HCT116 (cell line): ENCODE measurements around the gene ZCCHC10. TPM values are rescaled to one million over a fixed set of nuclear protein-coding genes. Genes with fewer than 3 reads are reported as not detected.
A peak's percentile ranks its signal among the peaks of the same experiment; 100 is the strongest.

Source experiments
- ATAC-seq: fragments of 200-7000 bp; cut with Tn5 transposase; 2 replicates; pipeline ENCODE4 v1.9.1; 2020; ENCODE audit warnings: mild to moderate bottlenecking, moderate library complexity
- BruUV-seq: library from RNA; stranded (reverse); fragments of 400-500 nt; replicated peaks from 2 replicates; lab custom pipeline; 2021; lab: Mats Ljungman, UMichigan
- CTCF ChIA-PET: fragments of 300-600 bp; sonication (Branson Sonifier 250); formaldehyde crosslinking; loops from one replicate; lab custom pipeline; 2021; ENCODE audit warnings: antibody characterized with exemption; lab: Charles Lee
- POLR2A ChIA-PET: fragments of 300-600, 350-600 bp; sonication (Branson Sonifier 250); formaldehyde crosslinking; loops from one replicate; lab custom pipeline; 2021; ENCODE audit warnings: antibody characterized with exemption; lab: Charles Lee
- RAD21 ChIA-PET, 2 experiments: fragments of 300-600 bp; sonication (Branson Sonifier 250); formaldehyde crosslinking; loops; one replicate each; lab custom pipeline; 2023; ENCODE audit warnings: low total read pairs in 2 of 2; ENCODE audit not compliant: uncharacterized antibody in 2 of 2, unreplicated experiment in 2 of 2, low non-redundant PET in 1 of 2; lab: Charles Lee
- DNase-seq: peaks from one replicate; pipeline ENCODE4 v3.0.0-alpha.2; 2010; ENCODE audit warnings: low read depth, low spot score
- H2AFZ ChIP-seq: fragments of 200-600 bp; shearing (Covaris generic), sonication (generic); 2 replicates; pipeline ENCODE4 v1.6.1; 2017; ENCODE audit warnings: low read depth, mixed run types, mixed read lengths, antibody characterized with exemption, low read length; ENCODE audit not compliant: poor library complexity, severe bottlenecking
- H3K27ac ChIP-seq: 2 replicates; pipeline ENCODE4 v1.5.1; 2012; ENCODE audit warnings: low read depth, low read length
- H3K27me3 ChIP-seq: fragments of 200-600 bp; sonication (generic); 2 replicates; pipeline ENCODE4 v1.6.1; 2016; ENCODE audit warnings: mixed run types, low read length, mixed read lengths; ENCODE audit not compliant: insufficient read depth
- H3K36me3 ChIP-seq, 2 experiments: fragments of 200-500 bp in 1 of 2; fragments of 200-600 bp in 1 of 2; sonication (Bioruptor generic) in 1 of 2; sonication (generic) in 1 of 2; 2 replicates each; pipeline versions ENCODE4 v1.5.1 to v1.6.1; 2014 to 2016; ENCODE audit warnings: low read length in 2 of 2, inconsistent platforms in 1 of 2, mixed read lengths in 1 of 2, mixed run types in 1 of 2; ENCODE audit not compliant: insufficient read depth in 2 of 2, control insufficient read depth in 1 of 2
- H3K4me1 ChIP-seq, 2 experiments: fragments of 200-600 bp in 1 of 2; sonication (generic) in 1 of 2; 2 replicates each; pipeline versions ENCODE4 v1.5.1 to v1.6.1; 2012 to 2017; ENCODE audit warnings: low read length in 2 of 2, inconsistent platforms in 1 of 2, mild to moderate bottlenecking in 1 of 2, mixed read lengths in 1 of 2, mixed run types in 1 of 2, moderate library complexity in 1 of 2; ENCODE audit not compliant: insufficient read depth in 2 of 2, control insufficient read depth in 1 of 2
- H3K4me2 ChIP-seq: fragments of 200-600 bp; sonication (generic); 2 replicates; pipeline ENCODE4 v1.6.1; 2017; ENCODE audit warnings: mixed run types, low read length, mixed read lengths
- H3K4me3 ChIP-seq, 2 experiments: fragments of 200-600 bp in 1 of 2; sonication (generic) in 1 of 2; replicated peaks in 1 of 2; 2 replicates each; pipeline ENCODE4 v1.5.1; 2011 to 2016; ENCODE audit warnings: low read length in 2 of 2, control low read depth in 1 of 2, low read depth in 1 of 2, mild to moderate bottlenecking in 1 of 2, mixed read lengths in 1 of 2, mixed run types in 1 of 2
- H3K79me2 ChIP-seq: fragments of 200-600 bp; sonication (generic); 2 replicates; pipeline ENCODE4 v1.6.1; 2017; ENCODE audit warnings: mild to moderate bottlenecking, mixed run types, low read length, moderate library complexity, mixed read lengths; ENCODE audit not compliant: insufficient read depth
- H3K9ac ChIP-seq: fragments of 200-600 bp; sonication (generic); 2 replicates; pipeline ENCODE4 v1.6.1; 2016; ENCODE audit warnings: low read length, mixed read lengths
- H3K9me2 ChIP-seq: fragments of 200-600 bp; sonication (generic), shearing (Covaris generic); 2 replicates; pipeline ENCODE4 v1.6.1; 2017; ENCODE audit warnings: mixed run types, mild to moderate bottlenecking, moderate library complexity; ENCODE audit not compliant: insufficient read depth
- H3K9me3 ChIP-seq, 2 experiments: fragments of 200-500 bp in 1 of 2; fragments of 200-600 bp in 1 of 2; sonication (Bioruptor generic) in 1 of 2; sonication (generic) in 1 of 2; 2 replicates each; pipeline ENCODE4 v1.6.1; 2014 to 2017; ENCODE audit warnings: low read length in 2 of 2, mixed read lengths in 2 of 2, inconsistent platforms in 1 of 2, low read depth in 1 of 2, mild to moderate bottlenecking in 1 of 2, mixed run types in 1 of 2, moderate library complexity in 1 of 2; ENCODE audit not compliant: control insufficient read depth in 1 of 2, insufficient read depth in 1 of 2
- H4K20me1 ChIP-seq: fragments of 200-600 bp; sonication (generic), shearing (Covaris generic); 2 replicates; pipeline ENCODE4 v1.6.1; 2017; ENCODE audit warnings: mixed run types, mild to moderate bottlenecking, moderate library complexity; ENCODE audit not compliant: insufficient read depth
- CBX3 ChIP-seq: IDR thresholded peaks from 2 replicates; pipeline ENCODE4 v1.6.1; 2012; ENCODE audit warnings: low read depth
- EGR1 ChIP-seq: IDR thresholded peaks from 2 replicates; pipeline ENCODE4 v1.6.1; 2012; ENCODE audit warnings: low read depth
- ELF1 ChIP-seq: IDR thresholded peaks from 2 replicates; pipeline ENCODE4 v1.6.1; 2012; ENCODE audit warnings: low read depth, borderline replicate concordance
- EZH2 ChIP-seq: fragments of 200-600 bp; sonication (generic); IDR thresholded peaks from 2 replicates; pipeline ENCODE4 v1.6.1; 2017; ENCODE audit warnings: antibody characterized with exemption, mixed run types
- EZH2phosphoT487 ChIP-seq: fragments of 200-600 bp; IDR thresholded peaks from 2 replicates; pipeline ENCODE4 v1.6.1; 2018; ENCODE audit warnings: antibody characterized with exemption, borderline replicate concordance
- FOSL1 ChIP-seq: IDR thresholded peaks from 2 replicates; pipeline ENCODE4 v1.6.1; 2012; ENCODE audit warnings: low read depth
- POLR2AphosphoS5 ChIP-seq: IDR thresholded peaks from 2 replicates; pipeline ENCODE4 v1.6.1; 2011; ENCODE audit warnings: mild to moderate bottlenecking, low read depth, low read length, moderate library complexity
- RAD21 ChIP-seq: IDR thresholded peaks from 2 replicates; pipeline ENCODE4 v1.6.1; 2012; ENCODE audit warnings: low read depth, mild to moderate bottlenecking
- SP1 ChIP-seq: IDR thresholded peaks from 2 replicates; pipeline ENCODE4 v1.6.1; 2012; ENCODE audit warnings: low read depth
- SRF ChIP-seq: IDR thresholded peaks from 2 replicates; pipeline ENCODE4 v1.6.1; 2012; ENCODE audit warnings: low read depth
- TCF7L2 ChIP-seq: IDR thresholded peaks from 2 replicates; pipeline ENCODE4 v1.7.0; 2011; ENCODE audit warnings: borderline replicate concordance, inconsistent platforms; ENCODE audit not compliant: insufficient read depth, insufficient read length; ENCODE audit errors: extremely low read depth
- YY1 ChIP-seq: IDR thresholded peaks from 2 replicates; pipeline ENCODE4 v1.6.1; 2011; ENCODE audit warnings: low read length, low read depth, moderate library complexity, mild to moderate bottlenecking; ENCODE audit not compliant: insufficient replicate concordance; ENCODE audit errors: extremely low read depth
- ZFX ChIP-seq: fragments of 450-650 bp; IDR thresholded peaks from 2 replicates; pipeline ENCODE4 v1.6.1; 2017
- ZNF274 ChIP-seq: fragments of 200-500 bp; sonication (Bioruptor generic); IDR thresholded peaks from 2 replicates; pipeline ENCODE4 v1.6.1; 2014; ENCODE audit warnings: mild to moderate bottlenecking, low read depth, low read length, inconsistent platforms
- intact Hi-C: fragments of 100-400 bp; cut with micrococcal nuclease; formaldehyde crosslinking; loops from 2 replicates; pipeline ENCODE4 v1.10.0; 2022
- total RNA-seq: library from RNA; stranded (reverse); gene quantifications from one replicate; pipeline ENCODE4 v1.2.1, GENCODE V29; 2021; ENCODE audit not compliant: unreplicated experiment
- TF ChIP-seq, protein P1 (sequence below): IDR thresholded peaks from 2 replicates; pipeline ENCODE4 v1.6.1; 2012
- TF ChIP-seq, protein P2 (sequence below): IDR thresholded peaks from 2 replicates; pipeline ENCODE4 v1.6.1; 2011; ENCODE audit warnings: mild to moderate bottlenecking, low read length, moderate library complexity; ENCODE audit not compliant: insufficient replicate concordance; ENCODE audit errors: extremely low read depth
- TF ChIP-seq, protein P3 (sequence below), 3 experiments: fragments of 200-600 bp in 1 of 3; sonication (generic) in 1 of 3; IDR thresholded peaks in 2 of 3; conservative IDR thresholded peaks in 1 of 3; 2 replicates each; pipeline ENCODE4 v1.5.1; 2012 to 2017; ENCODE audit warnings: low read depth in 2 of 3, low read length in 2 of 3, antibody characterized with exemption in 1 of 3, borderline replicate concordance in 1 of 3, control low read depth in 1 of 3, mild to moderate bottlenecking in 1 of 3, mixed read lengths in 1 of 3, mixed run types in 1 of 3, moderate library complexity in 1 of 3; ENCODE audit not compliant: insufficient read depth in 1 of 3

Gene ZCCHC10
- total RNA-seq, 1 experiment from 2014 or later: 19.2 TPM

- ATAC-seq: peak; percentile 50
- no peak for TF ChIP-seq ZNF274
- TF ChIP-seq, protein P1, sequence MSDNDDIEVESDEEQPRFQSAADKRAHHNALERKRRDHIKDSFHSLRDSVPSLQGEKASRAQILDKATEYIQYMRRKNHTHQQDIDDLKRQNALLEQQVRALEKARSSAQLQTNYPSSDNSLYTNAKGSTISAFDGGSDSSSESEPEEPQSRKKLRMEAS: no peak
- no peak for TF ChIP-seq CBX3
- no peak for TF ChIP-seq EZH2
- TF ChIP-seq RAD21: no peak
- TF ChIP-seq ELF1: no peak
- Histone ChIP-seq H3K9ac (no peak overlapping the region), H3K9me3 (no peaks in the 10 kb centered on the region), H3K9me2 (no peaks in the 10 kb centered on the region), H3K79me2 (peaks cover 98% of the 10 kb centered on the region), H3K4me1 (peaks cover 8 to 16% of the 10 kb centered on the region in 2 experiments), H3K27ac (peak overlapping the region; percentile 8; the same call in 1 of the 2 replicates), H3K36me3 (peaks cover 40 to 63% of the 10 kb centered on the region in 2 experiments), H3K4me3 (no peak overlapping the region), H4K20me1 (peaks cover 4% of the 10 kb centered on the region; the same call in 1 of the 2 replicates), H2AFZ (no peak overlapping the region), H3K4me2 (peak overlapping the region; percentile 43; the same call in 1 of the 2 replicates), H3K27me3 (no peaks in the 10 kb centered on the region)
- no peak for DNase-seq
- intact Hi-C loops: no loop called here
- no TSS peak for BruUV-seq
- ChIA-PET POLR2A (interaction anchor here (0.6 kb wide), 1 partner anchor 15 kb away, joined by 3 read pairs; no protein-coding TSS in a partner anchor), RAD21 (no interaction called here), CTCF (no interaction called here)
These were observed 45.7 kb upstream of the ZCCHC10 start for GRCh38 chr5:133072021-133072420.

GRCh38 chr5:133066045-133066444, 39.7 kb upstream of the ZCCHC10 start:
- RAD21 ChIA-PET: no interaction called here
- H2AFZ ChIP-seq: no peak overlapping the region
- intact Hi-C loops: no loop called here
- CTCF ChIA-PET: no interaction called here
- H3K79me2 ChIP-seq: peaks cover 99% of the 10 kb centered on the region
- H3K9me3 ChIP-seq: no peaks in the 10 kb centered on the region
- no peaks in the 10 kb centered on the region for H3K9me2 ChIP-seq
- DNase-seq (no peak), ATAC-seq (no peak)
- no peak for TF ChIP-seq FOSL1
- TF ChIP-seq, protein P2, sequence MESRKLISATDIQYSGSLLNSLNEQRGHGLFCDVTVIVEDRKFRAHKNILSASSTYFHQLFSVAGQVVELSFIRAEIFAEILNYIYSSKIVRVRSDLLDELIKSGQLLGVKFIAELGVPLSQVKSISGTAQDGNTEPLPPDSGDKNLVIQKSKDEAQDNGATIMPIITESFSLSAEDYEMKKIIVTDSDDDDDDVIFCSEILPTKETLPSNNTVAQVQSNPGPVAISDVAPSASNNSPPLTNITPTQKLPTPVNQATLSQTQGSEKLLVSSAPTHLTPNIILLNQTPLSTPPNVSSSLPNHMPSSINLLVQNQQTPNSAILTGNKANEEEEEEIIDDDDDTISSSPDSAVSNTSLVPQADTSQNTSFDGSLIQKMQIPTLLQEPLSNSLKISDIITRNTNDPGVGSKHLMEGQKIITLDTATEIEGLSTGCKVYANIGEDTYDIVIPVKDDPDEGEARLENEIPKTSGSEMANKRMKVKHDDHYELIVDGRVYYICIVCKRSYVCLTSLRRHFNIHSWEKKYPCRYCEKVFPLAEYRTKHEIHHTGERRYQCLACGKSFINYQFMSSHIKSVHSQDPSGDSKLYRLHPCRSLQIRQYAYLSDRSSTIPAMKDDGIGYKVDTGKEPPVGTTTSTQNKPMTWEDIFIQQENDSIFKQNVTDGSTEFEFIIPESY: no peak
- TF ChIP-seq EGR1: no peak
- no peak for TF ChIP-seq SRF
- TF ChIP-seq YY1: no peak
- TF ChIP-seq, protein P1: no peak
- TF ChIP-seq SP1: no peak
- TF ChIP-seq, protein P3, sequence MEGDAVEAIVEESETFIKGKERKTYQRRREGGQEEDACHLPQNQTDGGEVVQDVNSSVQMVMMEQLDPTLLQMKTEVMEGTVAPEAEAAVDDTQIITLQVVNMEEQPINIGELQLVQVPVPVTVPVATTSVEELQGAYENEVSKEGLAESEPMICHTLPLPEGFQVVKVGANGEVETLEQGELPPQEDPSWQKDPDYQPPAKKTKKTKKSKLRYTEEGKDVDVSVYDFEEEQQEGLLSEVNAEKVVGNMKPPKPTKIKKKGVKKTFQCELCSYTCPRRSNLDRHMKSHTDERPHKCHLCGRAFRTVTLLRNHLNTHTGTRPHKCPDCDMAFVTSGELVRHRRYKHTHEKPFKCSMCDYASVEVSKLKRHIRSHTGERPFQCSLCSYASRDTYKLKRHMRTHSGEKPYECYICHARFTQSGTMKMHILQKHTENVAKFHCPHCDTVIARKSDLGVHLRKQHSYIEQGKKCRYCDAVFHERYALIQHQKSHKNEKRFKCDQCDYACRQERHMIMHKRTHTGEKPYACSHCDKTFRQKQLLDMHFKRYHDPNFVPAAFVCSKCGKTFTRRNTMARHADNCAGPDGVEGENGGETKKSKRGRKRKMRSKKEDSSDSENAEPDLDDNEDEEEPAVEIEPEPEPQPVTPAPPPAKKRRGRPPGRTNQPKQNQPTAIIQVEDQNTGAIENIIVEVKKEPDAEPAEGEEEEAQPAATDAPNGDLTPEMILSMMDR (IDR thresholded peaks at IDR 0.05 in 2 of 3, conservative IDR thresholded peaks at IDR 0.05 in 1 of 3; ENCODE audit: borderline replicate concordance in 1 of 3, insufficient read depth in 1 of 3, low read depth in 2 of 3, low read length in 2 of 3): no peak
- TF ChIP-seq ZFX: no peak
- no peak for TF ChIP-seq POLR2AphosphoS5
- no peak for TF ChIP-seq TCF7L2
- no peak for TF ChIP-seq EZH2phosphoT487
- no peak overlapping the region for H3K4me2 ChIP-seq
- H3K27me3 ChIP-seq: no peaks in the 10 kb centered on the region
- H4K20me1 ChIP-seq: peaks cover 18% of the 10 kb centered on the region; the same call in 1 of the 2 replicates
- H3K9ac ChIP-seq: no peak overlapping the region
- peaks cover 10 to 36% of the 10 kb centered on the region in 2 experiments for H3K4me1 ChIP-seq
- POLR2A ChIA-PET: no interaction called here
- no peak overlapping the region for H3K27ac ChIP-seq
- peaks cover 15 to 25% of the 10 kb centered on the region in 2 experiments for H3K36me3 ChIP-seq
- H3K4me3 ChIP-seq: no peak overlapping the region
- no TSS peak for BruUV-seq
